ENCODE data around the gene MAP2K5. TPM values are rescaled to one million over a fixed set of nuclear protein-coding genes. Genes with fewer than 3 reads are reported as not detected.

The MAP2K5 gene
- total and polyA plus RNA-seq, 7 donors, result 11.3 to 19.4 (median 14.3) TPM

GRCh38 chr15:67769497-67770357 is 227.2 kb downstream of the MAP2K5 start:
- no peaks in the 10 kb centered on the region for H3K27me3 ChIP-seq
- no peak for DNase-seq
- H3K36me3 ChIP-seq, result peaks cover 0 to 9% (median 0%) of the 10 kb centered on the region in 4 donors
- 48 to 80% methylated on average over 13 of the region's 13 CpGs for WGBS, 2 donors
- no peak for TF ChIP-seq POLR2A (IDR thresholded peaks at IDR 0.05)
- no peak for TF ChIP-seq EP300 (IDR thresholded peaks at IDR 0.05)
- no peak for TF ChIP-seq POLR2AphosphoS5 (IDR thresholded peaks at IDR 0.05)
- no peak for TF ChIP-seq CTCF (IDR thresholded peaks at IDR 0.05)
- H3K27ac ChIP-seq, result no peak overlapping the region
- intact Hi-C loops (cut with DNase I), result no loop called here
- H3K4me1 ChIP-seq, result peaks cover 0 to 11% (median 9%) of the 10 kb centered on the region in 4 donors
- no peak overlapping the region for H3K4me3 ChIP-seq
- no peaks in the 10 kb centered on the region for H3K9me3 ChIP-seq

DNA sequence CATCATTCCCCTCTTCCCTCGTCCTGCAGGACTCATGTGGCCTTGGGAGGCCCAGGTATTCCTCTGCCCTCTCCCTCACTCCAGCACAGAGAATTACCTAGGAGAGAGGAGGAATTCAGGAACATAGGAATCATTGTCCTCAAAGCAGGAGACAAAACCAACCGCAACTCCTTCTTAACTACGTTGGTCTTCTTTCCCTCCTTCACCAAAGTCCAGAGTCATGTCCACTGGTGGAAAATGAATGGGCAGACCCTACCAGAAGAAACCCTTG is 227.8 kb downstream of the MAP2K5 start:
- 71 to 87% methylated on average over 3 of the region's 3 CpGs for WGBS, 2 donors
- TF ChIP-seq CTCF (IDR thresholded peaks at IDR 0.05), result no peak
- TF ChIP-seq POLR2AphosphoS5 (IDR thresholded peaks at IDR 0.05), result no peak
- TF ChIP-seq EP300 (IDR thresholded peaks at IDR 0.05), result no peak
- no peak for TF ChIP-seq POLR2A (IDR thresholded peaks at IDR 0.05)
- intact Hi-C loops (cut with DNase I), result no loop called here
- Histone ChIP-seq H3K27ac (no peak overlapping the region), H3K4me3 (no peak overlapping the region), H3K9me3 (no peaks in the 10 kb centered on the region), H3K36me3 (peaks cover 0 to 9% (median 0%) of the 10 kb centered on the region in 4 donors), H3K4me1 (peaks cover 0 to 11% (median 9%) of the 10 kb centered on the region in 4 donors), H3K27me3 (no peaks in the 10 kb centered on the region)
- DNase-seq, result no peak

DNA sequence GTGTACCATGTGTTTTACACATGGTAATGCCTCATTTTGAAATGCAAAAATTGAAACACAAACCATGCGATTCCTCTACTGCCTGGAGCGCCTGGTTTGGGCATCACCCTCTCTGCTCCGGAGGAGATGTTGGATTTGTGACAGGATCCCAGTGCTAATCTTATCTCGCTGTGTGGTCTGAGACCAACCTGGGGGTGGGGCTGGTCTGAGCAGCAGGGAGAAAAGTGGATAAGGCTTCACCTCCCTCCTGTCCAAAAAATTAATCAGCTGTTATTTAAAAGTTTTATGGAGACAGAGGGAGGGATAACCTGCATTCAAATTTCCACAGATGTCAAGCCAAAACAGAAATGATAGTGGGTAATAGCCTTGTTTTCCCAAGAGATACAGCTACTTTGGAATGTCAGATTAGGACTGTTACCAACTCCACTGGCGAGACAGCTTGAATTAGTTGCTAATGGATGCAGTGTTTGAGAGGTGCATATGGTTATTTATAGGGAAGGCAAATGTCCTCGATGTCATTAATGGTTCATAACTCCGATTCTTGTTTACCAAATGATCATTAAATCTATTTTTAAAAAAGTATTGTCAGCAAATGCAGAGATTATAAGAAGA is 228.8 kb downstream of the MAP2K5 start:
- Histone ChIP-seq H3K36me3 (peaks cover 0 to 9% (median 0%) of the 10 kb centered on the region in 4 donors), H3K4me3 (no peak overlapping the region), H3K9me3 (no peaks in the 10 kb centered on the region), H3K4me1 (peaks cover 0 to 11% (median 9%) of the 10 kb centered on the region in 4 donors), H3K27me3 (no peaks in the 10 kb centered on the region), H3K27ac (no peak overlapping the region)
- intact Hi-C loops (cut with DNase I), result no loop called here
- whole genome bisulfite sequencing, 2 donors, result 91 to 95% methylated on average over 7 of the region's 7 CpGs
- no peak for TF ChIP-seq POLR2A (IDR thresholded peaks at IDR 0.05)
- no peak for TF ChIP-seq POLR2AphosphoS5 (IDR thresholded peaks at IDR 0.05)
- no peak for TF ChIP-seq CTCF (IDR thresholded peaks at IDR 0.05)
- no peak for TF ChIP-seq EP300 (IDR thresholded peaks at IDR 0.05)
- DNase-seq, result no peak

DNA sequence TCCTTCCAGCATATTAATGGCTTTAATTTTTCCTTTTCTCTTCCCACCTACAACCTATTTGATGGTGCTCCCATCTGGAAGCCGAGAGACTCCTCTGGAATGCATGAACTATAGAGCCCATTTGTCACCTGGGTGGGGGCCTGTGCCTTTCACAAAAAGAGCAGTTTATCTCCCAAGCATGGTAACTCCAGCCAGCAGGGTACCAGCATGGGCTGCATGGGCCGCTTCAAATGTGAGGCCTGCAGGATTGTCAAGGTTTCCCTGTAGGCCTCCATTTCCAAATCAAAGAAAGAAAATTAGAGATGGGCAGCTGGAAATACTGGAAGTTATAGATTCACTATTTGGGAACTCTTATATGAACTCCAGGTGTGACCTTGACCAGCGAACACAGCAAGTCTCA is 232.1 kb downstream of the MAP2K5 start:
- no peak for DNase-seq
- Histone ChIP-seq H3K36me3 (peaks cover 0 to 9% (median 0%) of the 10 kb centered on the region in 4 donors), H3K27ac (no peak overlapping the region), H3K4me3 (no peak overlapping the region), H3K9me3 (no peaks in the 10 kb centered on the region), H3K27me3 (no peaks in the 10 kb centered on the region), H3K4me1 (no peaks in the 10 kb centered on the region)
- intact Hi-C loops (cut with DNase I), result no loop called here
- TF ChIP-seq POLR2AphosphoS5 (IDR thresholded peaks at IDR 0.05) (no peak), CTCF (IDR thresholded peaks at IDR 0.05) (no peak), POLR2A (IDR thresholded peaks at IDR 0.05) (no peak), EP300 (IDR thresholded peaks at IDR 0.05) (no peak)
- WGBS, 2 donors, result 96% methylated on average over 3 of the region's 3 CpGs
